Measurements from ENCODE around the gene CRNKL1.
"Not testable (repeated sequence)": the region's sequence is repeated elsewhere in the genome, so short reads cannot be mapped to it uniquely, and the experiment has no call there.

The CRNKL1 gene

DNA sequence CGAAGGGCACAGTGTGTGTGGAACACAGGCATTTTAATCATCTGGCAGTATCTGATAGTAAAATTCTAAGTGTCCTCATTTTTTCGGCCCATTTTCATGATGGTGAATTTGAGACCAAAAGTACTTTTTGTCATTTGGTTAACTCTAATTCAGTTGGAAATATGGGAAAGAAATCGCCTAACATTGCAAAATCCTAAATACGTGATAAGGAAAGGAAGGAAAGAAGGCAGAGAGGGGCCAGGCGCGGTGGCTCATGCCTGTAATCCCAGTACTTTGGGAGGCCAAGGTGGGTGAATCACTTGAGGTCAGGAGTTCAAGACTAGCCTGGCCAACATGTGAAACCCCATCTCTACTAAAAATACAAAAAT lies 48.3 kb downstream of the CRNKL1 start:
- not testable (repeated sequence) for DNase-seq

DNA sequence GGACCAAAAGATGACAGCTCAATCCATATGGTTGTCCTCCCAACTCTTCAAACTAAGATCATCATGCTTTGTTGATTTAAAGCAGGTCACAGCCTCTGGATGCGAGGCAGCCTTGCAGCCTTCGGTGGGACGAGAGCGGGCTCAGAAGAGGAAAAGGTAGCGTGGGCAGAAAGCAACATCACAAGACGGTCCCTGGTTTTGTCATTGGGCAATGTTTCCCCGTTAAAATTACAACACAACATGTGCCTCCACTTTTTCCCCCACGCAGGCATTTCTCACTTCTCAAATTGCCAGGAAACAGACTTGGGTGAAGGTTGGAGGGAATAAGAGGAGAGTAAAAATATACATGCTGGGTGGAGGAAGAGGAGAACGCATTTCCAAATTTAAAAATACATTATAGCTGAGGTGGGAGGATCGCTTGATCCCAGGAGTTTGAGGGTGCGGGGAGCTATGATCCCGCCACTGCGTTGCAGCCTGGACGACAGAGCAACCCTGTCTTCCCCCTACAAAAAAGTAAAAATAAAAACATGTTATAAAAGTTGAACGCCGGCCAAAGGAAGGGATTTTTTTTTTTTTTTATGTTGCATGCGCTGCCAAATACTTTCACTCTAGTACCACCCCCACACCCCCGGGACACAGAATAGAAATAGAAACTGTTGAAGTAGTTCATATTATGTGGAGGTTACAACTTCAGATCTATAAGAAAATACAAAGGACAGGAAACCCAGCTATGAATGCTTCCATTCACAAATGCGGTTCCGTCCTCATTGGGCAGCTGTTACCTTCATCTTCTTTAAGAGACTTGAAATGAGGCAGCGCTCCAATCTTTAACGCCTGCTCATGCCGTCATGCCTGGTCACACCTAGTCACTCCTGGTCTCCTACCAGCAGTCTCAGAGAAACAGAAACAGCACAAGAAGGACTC lies 49.0 kb downstream of the CRNKL1 start:
- DNase-seq = peak; percentile 52

DNA sequence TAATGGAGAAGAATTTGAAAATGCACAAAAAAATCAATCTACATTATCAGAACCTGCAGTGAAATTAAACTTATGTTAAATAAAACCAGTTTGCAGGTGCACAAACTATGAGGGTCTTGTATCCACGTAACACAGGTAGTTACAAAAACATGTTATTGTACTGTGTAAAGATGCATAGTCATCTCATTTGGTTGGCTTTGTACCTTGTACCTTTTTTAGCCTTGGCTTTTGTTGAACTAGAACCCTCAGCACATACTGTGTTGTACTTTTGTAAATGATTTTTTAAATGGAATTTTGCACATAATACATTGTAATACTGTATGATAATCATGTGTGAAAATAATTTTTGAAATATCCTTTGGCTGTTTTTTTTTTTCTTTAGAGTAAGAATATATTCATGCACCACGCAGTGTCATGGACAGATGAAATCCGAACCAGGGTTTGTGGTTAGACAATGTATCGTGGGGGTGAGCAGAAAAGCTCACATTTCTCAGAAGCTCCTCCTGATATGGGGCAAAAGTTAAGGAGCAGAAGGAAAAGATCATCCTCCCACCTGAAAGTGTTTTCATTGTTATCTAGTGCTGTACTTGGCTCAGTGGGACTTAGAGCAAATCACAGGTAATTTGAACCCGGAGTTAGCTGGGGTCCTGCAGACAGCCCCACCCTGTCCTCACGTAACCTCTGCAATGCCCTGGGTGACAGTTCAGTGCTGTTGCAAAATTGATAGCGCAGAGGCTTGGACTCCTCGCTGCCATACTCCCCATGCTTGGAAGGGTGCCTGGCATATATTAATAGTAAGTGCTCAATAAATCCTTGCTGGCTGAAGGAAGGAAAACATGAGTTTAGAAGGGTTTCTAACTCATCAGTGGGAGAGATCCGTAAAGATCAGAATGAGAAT lies 49.9 kb downstream of the CRNKL1 start:
- no peak for DNase-seq

DNA sequence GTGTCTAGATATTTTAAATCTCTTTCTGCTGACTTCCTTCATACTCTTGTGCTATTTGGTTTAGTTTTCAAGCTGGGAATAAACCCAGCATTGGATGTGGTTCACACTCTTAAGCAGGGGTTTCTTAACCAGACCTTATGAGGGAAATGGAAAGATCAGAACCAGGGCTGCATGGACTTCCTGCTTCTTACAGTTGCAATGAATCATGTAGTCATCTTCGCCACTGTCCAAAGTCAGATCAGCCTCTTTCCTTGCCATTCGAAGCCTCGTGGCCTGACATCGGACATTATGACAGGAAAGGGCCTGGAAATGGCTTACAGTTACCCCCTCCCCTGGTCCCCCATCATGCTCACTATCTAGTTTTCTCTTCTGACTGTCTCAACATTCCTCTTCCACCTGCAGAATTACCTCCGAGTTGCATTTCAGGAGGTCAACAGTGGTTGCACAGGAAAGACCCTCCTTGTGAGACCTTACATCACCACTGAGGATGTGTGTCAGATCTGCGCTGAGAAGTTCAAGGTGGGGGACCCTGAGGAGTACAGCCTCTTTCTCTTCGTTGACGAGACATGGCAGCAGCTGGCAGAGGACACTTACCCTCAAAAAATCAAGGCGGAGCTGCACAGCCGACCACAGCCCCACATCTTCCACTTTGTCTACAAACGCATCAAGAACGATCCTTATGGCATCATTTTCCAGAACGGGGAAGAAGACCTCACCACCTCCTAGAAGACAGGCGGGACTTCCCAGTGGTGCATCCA lies 51.9 kb downstream of the CRNKL1 start:
- DNase-seq = no peak

DNA sequence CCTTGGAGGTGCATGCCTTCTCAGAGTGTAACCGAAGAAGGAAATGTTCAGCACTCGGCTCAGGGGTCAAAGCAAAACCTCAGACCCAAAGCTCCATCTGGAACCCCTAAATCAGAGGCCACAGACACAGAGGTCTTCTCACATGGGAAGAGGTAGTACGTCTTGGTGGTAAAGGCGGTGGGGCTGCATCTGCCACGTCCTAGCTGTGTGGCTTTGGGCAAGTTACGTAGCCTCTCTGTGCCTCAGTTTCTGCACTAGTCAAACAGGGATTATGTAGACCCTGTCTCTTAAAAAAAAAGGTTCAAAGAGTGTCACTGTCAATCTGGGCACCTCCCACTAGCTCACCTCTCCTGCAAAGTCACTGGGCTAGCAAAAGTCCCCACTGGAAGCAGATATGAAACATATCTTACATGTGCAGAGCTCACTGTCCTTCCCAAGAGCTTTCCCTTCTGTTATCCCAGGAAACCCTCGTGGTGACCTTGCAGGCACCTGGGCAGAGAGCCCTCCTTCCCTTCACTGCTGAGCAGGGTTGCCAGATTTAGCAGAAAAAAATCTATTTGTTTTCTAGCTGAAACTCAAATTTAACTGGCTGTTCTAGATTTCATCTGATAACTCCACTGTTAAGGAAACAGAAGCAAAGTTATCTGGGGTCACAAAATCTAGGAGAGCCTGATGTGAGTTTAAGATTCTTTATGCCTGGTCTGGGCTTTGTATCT lies 53.1 kb downstream of the CRNKL1 start:
- DNase-seq = no peak

DNA sequence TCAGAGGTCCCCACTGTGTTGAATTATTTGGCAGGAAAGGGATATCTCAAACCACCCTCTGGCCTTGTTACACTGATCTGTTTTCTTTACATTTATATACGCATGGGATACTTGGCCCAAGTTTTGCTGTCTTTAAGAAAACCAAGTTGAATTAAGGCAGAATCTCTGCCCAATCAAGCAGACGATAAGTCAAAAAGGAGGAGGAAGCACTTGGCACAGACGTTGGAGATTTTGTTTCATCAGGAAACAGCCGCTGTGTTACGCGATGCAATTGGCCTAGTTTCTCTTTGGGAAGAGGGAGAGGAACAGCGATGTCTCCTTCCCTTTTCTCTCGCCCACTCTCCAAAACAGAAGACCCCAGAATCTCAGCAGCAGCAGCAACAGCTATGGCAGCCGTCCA lies 55.3 kb downstream of the CRNKL1 start:
- DNase-seq = peak; percentile 72

DNA sequence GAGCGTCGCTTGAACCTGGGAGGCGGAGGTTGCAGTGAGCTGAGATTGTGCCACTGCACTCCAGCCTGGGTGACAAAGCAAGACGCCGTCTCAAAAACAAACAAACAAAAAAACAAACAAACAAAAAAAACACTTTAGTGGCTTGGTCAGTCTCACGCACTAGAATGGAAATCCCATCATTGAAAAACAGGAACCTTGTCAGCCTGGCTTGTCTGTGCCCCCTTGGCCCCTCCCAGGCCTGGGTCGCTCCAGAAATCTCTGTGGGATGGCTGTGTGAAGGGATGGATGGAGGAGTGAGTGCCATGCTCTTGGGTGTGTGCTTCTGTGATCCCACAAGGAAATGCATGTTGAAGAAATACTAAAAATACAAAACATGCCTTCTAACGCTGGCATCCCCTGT lies 56.0 kb downstream of the CRNKL1 start:
- DNase-seq = no peak

DNA sequence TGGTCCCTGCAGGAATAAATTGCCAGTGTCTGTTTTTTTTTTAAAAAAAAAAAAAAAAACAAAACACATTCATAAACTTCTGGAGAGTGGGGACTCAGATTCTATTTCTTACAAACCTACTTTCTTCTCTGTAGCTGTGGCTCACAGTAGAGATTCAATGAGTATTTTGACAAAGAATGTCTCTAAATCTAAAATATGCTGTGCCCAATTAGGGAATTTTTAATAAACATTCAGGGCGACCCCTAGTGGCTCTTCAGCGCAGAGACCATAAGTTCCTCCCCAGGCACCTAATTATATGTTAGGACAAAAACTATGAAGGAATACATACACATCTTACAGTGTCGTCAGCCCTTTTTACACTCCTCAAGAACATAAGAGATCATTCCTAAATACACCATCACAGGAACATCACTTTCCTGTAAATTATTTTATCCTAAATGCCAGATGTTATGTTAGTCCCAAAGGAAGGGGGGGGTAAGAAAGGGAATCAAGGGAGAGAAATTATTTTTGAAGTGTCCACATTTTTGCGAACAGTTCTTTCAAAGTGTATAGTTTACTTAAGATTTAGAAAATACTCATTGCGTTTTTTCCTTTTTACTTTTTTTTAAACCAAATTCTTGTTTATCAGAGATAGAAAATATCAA lies 56.9 kb downstream of the CRNKL1 start:
- peak; percentile 81 for DNase-seq

DNA sequence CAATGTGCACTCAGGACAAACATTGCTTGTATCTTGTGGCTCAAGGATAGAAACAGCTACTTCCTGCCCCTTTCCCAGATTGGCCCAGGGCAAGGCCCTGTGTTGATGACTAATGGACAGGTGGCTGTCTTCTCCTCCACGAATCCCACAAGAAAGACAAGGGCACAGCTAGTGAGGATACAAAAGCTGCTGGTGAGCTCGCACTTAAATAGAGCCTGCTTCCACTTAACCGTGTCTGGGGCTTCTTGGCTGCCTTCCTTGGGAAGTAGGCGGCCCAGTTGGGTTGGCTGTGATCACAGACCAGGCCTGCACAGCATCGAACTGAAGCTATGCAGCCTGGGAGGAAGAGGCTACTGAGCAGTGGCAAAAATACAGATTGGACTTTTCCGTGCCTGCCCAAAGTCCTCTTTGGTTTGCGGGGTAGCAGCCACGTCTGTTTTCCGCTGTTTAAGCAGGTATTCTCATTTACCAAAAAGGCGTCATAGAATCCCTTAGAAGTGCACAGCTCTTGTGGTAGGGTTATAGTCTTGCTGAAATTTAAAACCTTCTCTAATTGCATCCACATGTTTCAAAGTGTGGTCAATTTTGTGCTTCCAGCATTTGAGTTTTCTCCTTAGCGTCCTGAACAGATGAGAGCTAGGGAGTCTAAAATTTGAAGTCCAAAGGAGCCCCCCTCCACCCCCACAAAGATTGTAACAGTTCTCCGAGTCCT lies 58.2 kb downstream of the CRNKL1 start:
- DNase-seq = peak; percentile 52

DNA sequence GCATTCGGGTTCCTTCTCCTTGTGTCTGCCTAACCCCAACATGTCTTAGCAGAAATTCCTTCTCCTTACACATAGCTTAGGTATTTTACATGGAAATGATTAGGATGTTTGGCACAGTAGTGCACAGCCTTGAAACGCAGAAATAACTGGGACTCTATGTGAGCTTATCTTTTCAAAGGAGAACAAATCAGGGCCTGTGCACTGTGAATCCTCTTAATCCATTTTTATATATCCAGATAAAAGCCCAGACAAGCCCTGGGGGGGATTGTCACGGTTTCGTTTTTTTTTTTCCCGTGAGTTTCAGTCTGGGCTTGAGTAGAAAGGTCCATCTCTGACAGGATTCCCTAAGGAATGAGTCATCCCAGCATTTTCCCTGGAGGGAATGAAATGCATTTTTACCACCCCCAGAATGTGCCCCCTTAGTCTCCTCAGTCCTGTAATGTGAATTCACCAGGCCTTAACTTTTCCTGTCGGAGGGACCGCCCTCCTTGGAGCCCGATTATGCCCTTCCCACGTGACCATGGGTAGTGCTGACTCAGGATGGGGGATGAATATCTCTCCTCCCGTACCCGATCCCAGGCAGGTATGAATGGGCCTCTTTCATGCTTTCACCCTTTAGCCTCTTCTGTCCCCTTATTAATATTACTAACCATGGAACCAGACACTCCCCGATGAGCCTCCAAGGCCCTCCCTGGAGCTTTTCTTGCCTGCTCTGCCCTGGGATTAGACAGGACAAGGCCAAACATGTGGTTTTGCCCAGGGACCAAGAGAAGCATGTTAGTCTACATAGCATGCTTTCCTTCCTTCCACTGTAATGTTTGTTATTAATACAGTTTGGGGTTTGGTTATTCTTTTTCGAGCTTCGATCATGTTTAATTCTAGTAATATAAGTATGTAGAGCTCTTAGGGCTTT lies 59.0 kb downstream of the CRNKL1 start:
- peak; percentile 70 for DNase-seq

DNA sequence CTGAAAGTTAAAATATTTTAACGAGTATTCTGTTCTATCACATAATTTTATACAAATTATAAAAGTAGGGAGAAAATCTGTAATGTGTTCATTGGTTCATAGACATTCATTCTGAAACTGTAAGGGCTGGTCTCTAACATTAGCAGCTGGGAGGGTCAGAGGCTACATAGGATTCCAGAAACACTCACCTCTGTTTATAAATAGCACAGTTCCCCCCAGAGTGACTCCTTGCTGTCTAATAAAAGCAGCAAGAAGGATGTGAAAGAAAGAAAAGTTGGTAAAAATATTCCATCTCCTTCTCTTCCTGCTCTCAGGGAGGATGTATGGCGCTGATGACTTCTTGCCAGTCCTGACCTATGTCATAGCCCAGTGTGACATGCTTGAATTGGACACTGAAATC lies 60.4 kb downstream of the CRNKL1 start:
- DNase-seq = peak; percentile 36

DNA sequence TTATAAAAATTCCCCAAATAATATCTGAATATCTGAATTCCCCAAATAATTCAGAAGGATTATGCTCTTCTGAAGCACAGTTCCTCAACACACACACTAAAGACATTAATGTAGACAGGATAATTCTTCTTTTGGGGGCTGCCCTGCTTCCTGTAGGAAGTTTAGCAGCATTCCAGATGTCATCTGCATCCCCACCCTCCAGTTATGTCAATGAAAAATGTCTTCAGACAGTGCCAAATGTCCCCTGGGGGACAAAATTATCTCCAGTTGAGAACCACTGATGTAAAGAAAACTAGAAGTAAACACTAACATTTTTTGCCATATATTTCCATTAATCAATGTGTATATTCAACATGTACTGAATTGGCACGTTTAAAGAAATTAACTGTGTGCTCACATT lies 61.0 kb downstream of the CRNKL1 start:
- no peak for DNase-seq

DNA sequence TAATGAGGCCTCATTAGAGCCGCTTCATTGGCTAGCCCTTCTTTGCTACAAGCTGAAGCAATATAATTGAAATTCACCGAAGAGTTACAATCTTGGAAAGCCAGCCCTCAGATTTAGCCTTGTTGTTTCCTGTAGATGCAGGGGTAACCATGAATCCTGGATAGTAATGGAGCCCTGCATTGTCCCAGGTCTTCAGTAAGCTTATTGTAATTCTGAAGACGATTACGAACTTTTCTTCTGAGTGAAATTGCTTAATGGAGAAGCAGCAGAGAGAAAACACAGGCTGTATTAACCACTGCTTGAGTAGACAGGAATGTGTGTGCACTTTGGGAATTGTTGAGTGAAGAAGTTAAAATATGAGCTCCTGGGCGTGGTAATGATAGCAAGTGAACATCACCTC lies 61.4 kb downstream of the CRNKL1 start:
- DNase-seq = peak; percentile 91

DNA sequence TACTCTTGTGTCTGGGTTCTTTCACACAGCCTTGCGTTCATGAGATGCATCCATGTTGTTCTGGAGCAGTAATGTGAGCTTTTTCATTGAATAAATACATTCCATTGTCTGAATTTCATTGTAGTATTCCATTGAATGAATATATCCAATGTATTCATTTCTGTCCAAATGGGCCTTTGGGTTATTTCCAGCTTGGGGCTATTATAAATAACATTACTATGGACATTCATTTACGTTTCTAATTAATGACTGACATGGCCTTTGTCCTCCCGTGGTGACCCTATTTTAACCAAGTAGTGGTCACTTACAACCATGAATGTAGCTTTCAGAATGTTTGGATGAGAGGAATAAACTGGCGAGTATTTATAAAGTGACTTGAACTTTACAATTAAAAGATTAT lies 65.2 kb downstream of the CRNKL1 start:
- DNase-seq = no peak

DNA sequence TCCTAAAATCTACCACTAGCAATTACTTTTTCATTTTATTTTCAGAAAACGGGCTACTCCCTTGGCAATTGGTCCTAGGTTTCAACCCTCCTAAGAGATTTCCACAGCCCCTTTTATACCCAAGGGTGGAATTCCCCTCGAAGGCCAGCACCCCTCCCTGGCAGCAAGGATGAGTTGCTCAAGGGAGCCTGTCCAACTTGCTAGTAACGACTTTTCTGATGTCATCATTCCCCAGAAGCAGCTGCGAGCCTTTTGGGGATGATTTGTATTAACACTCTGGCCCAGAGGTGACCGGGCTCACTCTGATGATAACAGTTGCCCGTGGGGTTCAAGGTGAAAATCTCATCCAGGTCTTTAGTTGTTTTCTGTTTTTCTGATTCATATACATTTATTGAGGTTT lies 65.8 kb downstream of the CRNKL1 start:
- no peak for DNase-seq

Measured in eye (tissue), 1 donor.